GM12865 (cell line): ENCODE results near the gene MRC2.

ENCODE experiments used
- DNase-seq: peaks from one replicate; pipeline ENCODE4 v3.0.0; 2010; ENCODE audit warnings: low read depth
- H3K4me3 ChIP-seq: 2 replicates; pipeline ENCODE4 v1.5.1; 2011; ENCODE audit warnings: mild to moderate bottlenecking, low read depth, low read length, control low read depth
- CTCF ChIP-seq: IDR thresholded peaks from 2 replicates; pipeline ENCODE4 v1.5.1; 2011; ENCODE audit warnings: low read length, control low read depth, low read depth, inconsistent platforms; ENCODE audit not compliant: insufficient read depth; ENCODE audit errors: missing control alignments

MRC2 gene

DNA sequence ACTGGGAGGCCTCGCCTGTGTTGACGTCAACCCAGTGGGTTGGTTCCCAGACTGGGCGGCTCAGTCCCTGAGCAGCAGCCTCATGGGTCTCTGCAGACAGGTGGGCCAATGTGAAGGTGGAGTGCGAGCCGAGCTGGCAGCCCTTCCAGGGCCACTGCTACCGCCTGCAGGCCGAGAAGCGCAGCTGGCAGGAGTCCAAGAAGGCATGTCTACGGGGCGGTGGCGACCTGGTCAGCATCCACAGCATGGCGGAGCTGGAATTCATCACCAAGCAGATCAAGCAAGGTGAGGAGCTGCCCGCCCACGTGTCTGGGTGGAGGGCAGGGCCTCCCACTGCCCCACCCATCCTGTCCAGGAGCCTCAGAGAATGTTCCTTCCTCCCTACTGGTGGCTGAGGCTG is 44.1 kb downstream of the MRC2 start:
- no peak for DNase-seq
- TF ChIP-seq CTCF, result no peak

DNA sequence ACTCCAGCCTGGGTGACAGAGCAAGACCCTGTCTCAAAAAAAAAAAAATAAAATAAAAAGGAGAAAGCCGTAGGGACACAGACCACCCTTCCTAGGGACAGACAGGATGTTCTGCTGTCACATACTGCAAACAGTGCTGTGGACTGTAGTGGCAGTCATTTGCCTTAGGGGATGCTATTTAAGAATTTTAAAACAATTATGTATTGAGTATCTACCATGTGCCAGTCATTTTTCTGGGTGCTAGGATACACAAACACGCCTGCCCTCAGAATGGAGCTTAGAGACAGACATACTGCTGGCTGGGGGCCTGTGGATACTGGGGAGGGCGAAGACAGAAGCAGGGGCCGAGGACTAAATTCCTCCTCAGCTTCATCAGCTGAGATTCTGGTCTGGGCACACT is 45.5 kb downstream of the MRC2 start:
- no peak overlapping the region for H3K4me3 ChIP-seq
- TF ChIP-seq CTCF, result no peak
- DNase-seq, result no peak

More for the DNA sequence above, 44.1 kb downstream of the MRC2 start:
- no peak overlapping the region for H3K4me3 ChIP-seq

DNA sequence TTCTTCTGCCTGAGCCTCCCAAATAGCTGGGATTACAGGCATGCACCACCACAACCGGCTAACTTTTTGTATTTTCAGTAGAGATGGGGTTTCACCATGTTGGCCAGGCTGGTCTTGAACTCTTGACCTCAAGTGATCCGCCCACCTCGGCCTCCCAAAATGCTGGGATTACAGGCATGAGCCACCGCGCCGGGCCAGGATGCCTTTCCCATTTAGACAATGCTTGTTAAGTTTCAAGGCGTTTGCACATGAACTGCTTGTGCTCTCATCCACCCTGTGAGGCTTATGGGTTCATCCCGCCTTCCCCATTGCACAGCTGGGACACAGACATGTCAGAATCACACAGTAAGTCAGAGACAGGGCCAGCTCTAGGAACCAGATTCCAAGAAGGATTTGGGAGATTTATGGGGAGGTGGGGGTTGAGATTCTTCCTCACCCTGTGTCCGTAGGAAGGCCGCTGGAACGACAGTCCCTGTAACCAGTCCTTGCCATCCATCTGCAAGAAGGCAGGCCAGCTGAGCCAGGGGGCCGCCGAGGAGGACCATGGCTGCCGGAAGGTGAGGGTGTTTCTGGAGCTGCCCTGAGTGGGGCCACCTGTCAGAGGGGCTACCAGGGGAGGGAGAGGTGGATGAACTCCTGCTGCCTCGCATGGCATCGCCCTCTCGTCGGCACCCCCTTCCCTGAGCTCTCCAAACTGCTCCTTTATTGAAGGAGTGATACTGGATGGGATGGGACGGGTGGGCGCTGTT is 46.3 kb downstream of the MRC2 start:
- H3K4me3 ChIP-seq, result no peak overlapping the region
- no peak for TF ChIP-seq CTCF
- DNase-seq, result no peak

DNA sequence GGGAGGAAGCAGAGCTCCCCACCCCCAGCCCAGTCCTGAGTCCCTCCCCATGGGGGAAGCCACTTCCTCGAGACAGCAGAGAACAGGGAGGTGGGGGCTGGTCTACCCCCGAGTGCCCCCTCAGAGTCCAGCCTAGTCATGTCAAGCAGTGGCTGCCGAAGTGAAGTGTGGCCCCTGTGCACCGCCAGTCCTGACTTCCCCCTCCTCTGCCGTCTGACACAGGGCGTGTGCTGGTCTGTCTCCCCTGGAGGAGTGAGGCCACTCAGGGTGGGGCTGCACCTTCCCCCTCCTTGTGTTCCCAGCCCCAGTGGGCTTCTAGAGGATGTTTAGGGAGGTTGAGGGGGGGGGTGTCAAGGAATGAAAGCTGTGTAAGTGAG is 46.9 kb downstream of the MRC2 start:
- TF ChIP-seq CTCF, result no peak
- no peak for DNase-seq
- H3K4me3 ChIP-seq, result no peak overlapping the region

- DNase-seq, result no peak
Measured at GRCh38 chr17:62674841-62675240, 47.4 kb downstream of the MRC2 start.

DNA sequence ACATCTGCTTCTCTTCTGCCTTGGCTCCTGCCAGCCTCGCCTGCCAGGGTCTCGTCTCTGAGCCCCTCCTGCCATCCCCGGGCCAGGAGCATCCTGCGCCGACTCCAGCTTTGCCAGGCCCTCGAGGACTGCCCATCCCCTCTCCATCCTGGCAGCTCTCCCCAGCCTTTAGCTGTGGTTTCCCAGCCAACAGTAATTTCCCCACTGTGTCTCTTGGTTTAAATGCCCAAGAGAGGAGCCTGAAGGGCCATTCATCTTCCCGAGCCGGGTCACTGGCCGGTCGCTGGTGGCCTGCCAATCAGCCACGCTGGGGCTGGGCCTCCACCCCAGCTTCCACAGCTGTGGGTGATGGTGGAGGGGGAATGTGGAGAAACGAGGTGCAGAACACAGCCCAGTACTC is 47.8 kb downstream of the MRC2 start:
- no peak overlapping the region for H3K4me3 ChIP-seq
- no peak for DNase-seq
- TF ChIP-seq CTCF, result no peak

More at GRCh38 chr17:62674841-62675240, 47.4 kb downstream of the MRC2 start:
- TF ChIP-seq CTCF, result no peak
- no peak overlapping the region for H3K4me3 ChIP-seq

DNA sequence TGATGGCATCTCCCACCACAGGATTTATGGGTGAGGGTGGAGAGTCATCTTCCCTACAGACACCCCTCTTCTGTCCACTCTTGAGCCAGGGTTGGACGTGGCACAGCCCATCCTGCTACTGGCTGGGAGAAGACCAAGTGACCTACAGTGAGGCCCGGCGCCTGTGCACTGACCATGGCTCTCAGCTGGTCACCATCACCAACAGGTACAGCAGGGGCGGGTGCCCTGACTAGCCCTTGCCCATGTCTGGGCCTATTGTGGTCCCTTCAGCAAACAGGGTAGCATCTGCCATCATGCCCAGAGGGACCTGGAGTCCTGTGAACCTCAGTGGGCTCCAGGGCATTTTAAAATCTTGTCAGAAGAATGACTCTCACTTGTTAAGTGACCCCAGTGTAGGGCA is 48.2 kb downstream of the MRC2 start:
- DNase-seq, result no peak
- TF ChIP-seq CTCF, result no peak
- no peak overlapping the region for H3K4me3 ChIP-seq
